Measurements from ENCODE around the gene NTM. TPM values are rescaled to one million over a fixed set of nuclear protein-coding genes. Genes with fewer than 3 reads are reported as not detected.

Gene NTM
- total and polyA plus RNA-seq, 2 of the 8 experiments (the other 6 are each of a cell fraction or from before 2014, with no cell fraction given), result 13.4 to 20.0 TPM

DNA sequence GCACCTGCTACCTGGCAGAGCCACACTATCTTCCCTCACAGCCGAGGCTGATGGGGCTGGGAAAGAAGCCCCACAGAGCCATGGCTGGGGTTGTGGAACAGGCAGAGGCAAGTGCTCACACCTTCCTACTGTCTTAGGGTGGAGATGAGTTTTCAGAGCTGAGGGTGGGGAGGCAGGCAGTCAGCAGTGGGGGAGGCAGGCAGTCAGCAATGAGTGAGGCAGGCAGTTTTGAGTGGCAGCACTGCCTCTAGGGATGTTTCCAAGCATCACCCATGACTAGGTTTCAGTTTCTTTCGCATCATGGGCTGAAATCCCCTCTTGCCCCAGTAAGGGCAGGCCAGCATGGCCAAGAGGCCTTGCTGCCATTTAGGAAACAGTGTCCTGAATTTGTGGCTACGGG, 41.6 kb upstream of the NTM start (continued):
- TF ChIP-seq CHD7 (IDR thresholded peaks at IDR 0.05; ENCODE audit: insufficient replicate concordance, low read length) (no peak), CBX5 (IDR thresholded peaks at IDR 0.05; ENCODE audit: low read depth, low read length) (no peak), JUND (IDR thresholded peaks at IDR 0.05; ENCODE audit: low read length) (no peak), SP1 (IDR thresholded peaks at IDR 0.05; ENCODE audit: low read depth, low read length) (no peak), CHD2 (IDR thresholded peaks at IDR 0.05; ENCODE audit: low read length) (no peak), CBX8 (IDR thresholded peaks at IDR 0.05; ENCODE audit: borderline replicate concordance, low read depth, low read length) (no peak), SUZ12 (IDR thresholded peaks at IDR 0.05; ENCODE audit: low read length) (no peak), CHD1 (IDR thresholded peaks at IDR 0.05; ENCODE audit: low read depth, low read length) (no peak), GTF2F1 (IDR thresholded peaks at IDR 0.05; ENCODE audit: borderline replicate concordance, low read depth, low read length) (no peak), ZNF274 (IDR thresholded peaks at IDR 0.05; ENCODE audit: borderline replicate concordance, extremely low read depth, low read length) (no peak), E2F6 (IDR thresholded peaks at IDR 0.05) (no peak), KDM1A (IDR thresholded peaks at IDR 0.05; ENCODE audit: borderline replicate concordance, low read length) (no peak)
